ENCODE results near the gene TBL3.

The TBL3 gene

DNA sequence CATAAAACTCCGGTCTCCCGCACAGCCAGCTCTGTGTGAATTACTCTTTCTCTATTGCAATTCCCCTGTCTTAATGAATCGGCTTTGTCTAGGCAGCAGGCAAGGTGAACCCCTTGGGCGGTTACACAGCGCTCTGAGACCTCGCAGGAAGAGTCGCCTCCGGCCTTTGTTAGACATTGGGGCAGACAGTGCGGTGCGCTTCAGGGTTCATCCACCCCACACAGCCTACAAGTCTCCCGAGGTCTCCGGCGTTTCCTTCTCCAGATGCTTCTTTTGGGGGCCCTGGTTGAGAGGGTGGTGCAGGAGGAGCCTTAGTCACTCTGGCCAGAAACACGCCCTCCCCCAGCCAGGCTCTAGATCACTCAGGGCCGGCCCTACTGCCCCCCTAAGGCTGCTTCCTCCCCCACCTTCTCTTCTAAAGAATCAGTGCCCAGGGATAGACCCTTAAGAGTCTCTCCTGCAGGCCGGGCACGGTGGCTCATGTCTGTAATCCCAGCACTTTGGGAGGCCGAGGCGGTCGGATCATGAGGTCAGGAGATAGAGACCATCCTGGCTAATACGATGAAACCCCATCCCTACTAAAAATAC is 27.1 kb upstream of the TBL3 start:
- DNase-seq (ENCODE audit: low read depth), result no peak
- H3K4me3 ChIP-seq (replicated peaks; ENCODE audit: low read depth, low read length), result no peak overlapping the region
- TF ChIP-seq, protein P1, sequence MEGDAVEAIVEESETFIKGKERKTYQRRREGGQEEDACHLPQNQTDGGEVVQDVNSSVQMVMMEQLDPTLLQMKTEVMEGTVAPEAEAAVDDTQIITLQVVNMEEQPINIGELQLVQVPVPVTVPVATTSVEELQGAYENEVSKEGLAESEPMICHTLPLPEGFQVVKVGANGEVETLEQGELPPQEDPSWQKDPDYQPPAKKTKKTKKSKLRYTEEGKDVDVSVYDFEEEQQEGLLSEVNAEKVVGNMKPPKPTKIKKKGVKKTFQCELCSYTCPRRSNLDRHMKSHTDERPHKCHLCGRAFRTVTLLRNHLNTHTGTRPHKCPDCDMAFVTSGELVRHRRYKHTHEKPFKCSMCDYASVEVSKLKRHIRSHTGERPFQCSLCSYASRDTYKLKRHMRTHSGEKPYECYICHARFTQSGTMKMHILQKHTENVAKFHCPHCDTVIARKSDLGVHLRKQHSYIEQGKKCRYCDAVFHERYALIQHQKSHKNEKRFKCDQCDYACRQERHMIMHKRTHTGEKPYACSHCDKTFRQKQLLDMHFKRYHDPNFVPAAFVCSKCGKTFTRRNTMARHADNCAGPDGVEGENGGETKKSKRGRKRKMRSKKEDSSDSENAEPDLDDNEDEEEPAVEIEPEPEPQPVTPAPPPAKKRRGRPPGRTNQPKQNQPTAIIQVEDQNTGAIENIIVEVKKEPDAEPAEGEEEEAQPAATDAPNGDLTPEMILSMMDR (IDR thresholded peaks at IDR 0.05; ENCODE audit: low read length, missing control alignments), result no peak

DNA sequence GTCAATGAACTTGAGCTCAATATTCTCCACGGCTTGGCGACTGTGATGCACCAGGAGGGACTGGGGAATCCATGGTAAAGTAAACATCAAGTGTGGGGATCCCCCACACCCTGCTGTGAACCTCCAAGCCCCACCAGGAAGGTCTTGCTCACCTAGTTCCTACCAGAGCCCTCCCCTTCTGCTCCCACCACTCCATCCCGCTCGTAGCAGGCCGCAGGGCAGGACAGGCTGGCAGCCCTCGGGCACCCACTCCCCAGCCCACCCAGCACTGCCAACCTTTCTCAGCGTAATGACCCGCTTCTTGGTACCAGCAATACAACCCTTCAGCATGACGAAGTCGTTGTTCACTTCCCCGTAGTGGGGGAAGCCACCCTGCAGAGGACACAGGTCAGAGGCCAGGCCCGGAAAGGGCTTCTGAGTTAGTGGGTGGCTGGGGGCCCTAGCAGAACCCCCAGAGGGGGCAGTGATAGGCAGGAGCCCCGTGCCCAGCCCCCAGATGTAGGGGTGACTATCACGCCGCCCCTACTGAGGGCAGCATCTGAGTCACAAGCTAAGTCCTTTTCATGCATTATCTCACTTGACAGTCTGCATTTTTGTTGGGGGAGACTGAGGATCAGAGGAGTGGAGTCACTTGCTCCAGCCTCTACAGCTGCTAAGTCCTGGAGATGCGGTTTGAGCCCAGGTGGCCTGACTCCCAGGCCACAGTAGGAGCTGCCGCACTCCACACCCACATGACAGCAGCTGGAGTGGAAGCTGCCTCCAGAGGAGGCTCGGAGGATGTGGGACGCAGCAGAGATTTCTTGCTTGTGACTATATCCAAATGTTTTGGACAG is 26.1 kb upstream of the TBL3 start:
- DNase-seq (ENCODE audit: low read depth), result no peak
- no peak overlapping the region for H3K4me3 ChIP-seq (replicated peaks; ENCODE audit: low read depth, low read length)
- TF ChIP-seq, protein P1 (IDR thresholded peaks at IDR 0.05; ENCODE audit: low read length, missing control alignments), result no peak

DNA sequence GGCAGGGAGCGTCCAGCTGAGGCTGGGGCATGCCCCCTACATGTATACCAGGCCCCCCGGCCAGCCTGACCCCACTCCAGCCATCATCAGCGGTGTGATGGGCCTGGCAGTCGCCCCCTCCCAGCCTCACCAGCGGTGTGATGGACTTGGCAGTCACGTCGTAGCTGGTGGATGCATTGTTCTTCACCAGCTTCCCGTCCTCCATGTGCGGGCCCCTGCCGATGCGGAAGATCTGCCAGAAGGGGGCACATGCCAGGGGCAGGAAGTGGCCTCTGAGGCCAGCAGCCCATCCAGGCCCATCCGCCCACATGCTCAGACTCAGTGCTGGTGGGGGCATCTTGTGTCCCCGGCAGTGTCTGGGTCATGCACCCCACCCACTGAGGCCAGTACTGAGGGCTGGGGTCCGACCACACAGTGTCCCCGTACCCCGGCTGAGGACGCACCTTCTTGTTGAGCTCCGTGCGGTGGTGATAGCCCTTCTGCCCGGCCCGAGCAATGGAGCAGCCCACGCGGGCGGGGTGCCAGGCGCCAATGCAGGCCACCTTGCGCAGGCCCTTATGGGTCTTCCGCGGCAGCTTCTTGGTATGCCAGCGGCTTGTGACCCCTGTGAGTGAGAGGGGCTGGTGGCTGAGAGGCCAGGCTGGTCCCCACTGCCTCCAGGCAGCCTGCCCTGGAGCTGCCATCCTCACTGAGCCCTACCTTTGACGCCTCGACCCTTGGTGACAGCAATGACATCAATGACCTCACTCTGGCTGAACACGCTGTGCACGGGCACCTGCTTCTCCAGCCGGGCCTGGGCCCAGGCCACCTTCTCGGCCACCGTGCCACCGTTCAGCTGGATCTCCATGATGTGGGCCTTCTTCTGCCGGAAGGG is 25.1 kb upstream of the TBL3 start:
- no peak for DNase-seq (ENCODE audit: low read depth)
- H3K4me3 ChIP-seq (replicated peaks; ENCODE audit: low read depth, low read length), result no peak overlapping the region
- TF ChIP-seq, protein P1 (IDR thresholded peaks at IDR 0.05; ENCODE audit: low read length, missing control alignments), result no peak

GRCh38 chr16:1947369-1947670 is 24.5 kb upstream of the TBL3 start:
- DNase-seq (ENCODE audit: low read depth), result no peak
- TF ChIP-seq, protein P1 (IDR thresholded peaks at IDR 0.05; ENCODE audit: low read length, missing control alignments), result no peak
- no peak overlapping the region for H3K4me3 ChIP-seq (replicated peaks; ENCODE audit: low read depth, low read length)

DNA sequence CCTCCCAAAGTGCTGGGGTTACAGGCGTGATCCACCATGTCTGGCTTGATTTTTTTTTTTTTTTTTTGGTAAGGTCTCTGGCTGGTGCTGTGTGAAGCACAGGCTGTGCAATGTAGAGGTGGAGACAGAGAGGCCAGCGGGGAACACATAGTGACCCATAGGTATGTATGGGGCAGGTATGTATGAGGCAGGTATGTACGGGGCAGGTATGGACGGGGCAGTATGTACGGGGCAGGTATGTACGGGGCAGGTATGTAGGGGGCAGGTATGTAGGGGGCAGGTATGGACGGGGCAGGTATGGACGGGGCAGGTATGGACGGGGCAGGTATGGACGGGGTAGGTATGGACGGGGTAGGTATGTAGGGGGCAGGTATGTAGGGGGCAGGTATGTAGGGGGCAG is 22.3 kb upstream of the TBL3 start:
- TF ChIP-seq, protein P1 (IDR thresholded peaks at IDR 0.05; ENCODE audit: low read length, missing control alignments), result no peak
- no peak for DNase-seq (ENCODE audit: low read depth)

DNA sequence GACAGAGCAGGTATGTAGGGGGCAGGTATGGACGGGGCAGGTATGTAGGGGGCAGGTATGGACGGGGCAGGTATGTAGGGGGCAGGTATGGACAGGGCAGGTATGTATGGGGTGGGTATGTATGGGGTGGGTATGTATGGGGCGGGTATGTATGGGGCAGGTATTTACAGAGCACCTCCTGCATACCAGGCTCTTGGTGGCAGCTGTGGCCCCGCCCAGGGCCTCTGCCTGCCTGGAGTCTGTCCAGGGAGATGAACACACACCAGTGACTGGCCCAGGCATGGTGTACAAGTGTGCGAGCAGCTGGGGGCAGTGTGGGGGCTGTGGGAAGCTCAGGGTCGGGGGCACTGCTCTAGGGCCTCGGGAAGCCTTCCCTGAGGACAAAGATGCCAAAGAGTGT is 21.8 kb upstream of the TBL3 start:
- no peak for DNase-seq (ENCODE audit: low read depth)
- TF ChIP-seq, protein P1 (IDR thresholded peaks at IDR 0.05; ENCODE audit: low read length, missing control alignments), result no peak
- no peak overlapping the region for H3K4me3 ChIP-seq (replicated peaks; ENCODE audit: low read depth, low read length)

More for the DNA sequence above, 22.3 kb upstream of the TBL3 start:
- no peak overlapping the region for H3K4me3 ChIP-seq (replicated peaks; ENCODE audit: low read depth, low read length)

All from fibroblast of pulmonary artery (primary cell).